NCI-H1105 (cell line): ENCODE measurements around the gene ENAM.
A peak's percentile ranks its signal among the peaks of the same experiment; 100 is the strongest.
"Not testable (repeated sequence)": the region's sequence is repeated elsewhere in the genome, so short reads cannot be mapped to it uniquely, and the experiment has no call there.

Experiments
- DNase-seq: peaks from one replicate; lab custom pipeline; 2025; lab: John Stamatoyannopoulos, UW

ENAM gene

DNA sequence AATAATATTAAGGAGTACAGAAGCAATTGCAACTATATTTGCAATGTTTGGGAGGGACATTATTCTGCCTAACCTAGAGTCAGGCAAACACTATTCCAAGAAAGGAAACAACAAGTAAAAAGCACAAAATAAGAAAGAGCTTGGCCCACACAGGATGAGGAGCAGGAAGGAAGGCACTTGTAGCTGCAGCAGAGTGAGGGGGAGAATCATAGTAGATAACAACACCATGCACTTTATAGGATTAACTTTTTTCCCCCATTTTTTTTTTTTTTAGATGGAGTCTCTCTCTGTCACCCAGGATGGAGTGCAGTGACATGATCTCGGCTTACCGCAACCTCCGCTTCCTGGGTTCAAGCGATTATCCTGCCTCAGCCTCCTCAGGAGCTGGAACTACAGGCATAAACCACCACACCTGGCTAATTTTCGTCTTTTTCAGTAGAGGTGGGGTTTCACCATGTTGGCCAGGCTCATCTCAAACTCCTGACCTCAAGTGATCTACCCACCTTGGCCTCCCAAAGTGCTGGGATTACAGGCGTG is 48.1 kb downstream of the ENAM start:
- DNase-seq = no peak

DNA sequence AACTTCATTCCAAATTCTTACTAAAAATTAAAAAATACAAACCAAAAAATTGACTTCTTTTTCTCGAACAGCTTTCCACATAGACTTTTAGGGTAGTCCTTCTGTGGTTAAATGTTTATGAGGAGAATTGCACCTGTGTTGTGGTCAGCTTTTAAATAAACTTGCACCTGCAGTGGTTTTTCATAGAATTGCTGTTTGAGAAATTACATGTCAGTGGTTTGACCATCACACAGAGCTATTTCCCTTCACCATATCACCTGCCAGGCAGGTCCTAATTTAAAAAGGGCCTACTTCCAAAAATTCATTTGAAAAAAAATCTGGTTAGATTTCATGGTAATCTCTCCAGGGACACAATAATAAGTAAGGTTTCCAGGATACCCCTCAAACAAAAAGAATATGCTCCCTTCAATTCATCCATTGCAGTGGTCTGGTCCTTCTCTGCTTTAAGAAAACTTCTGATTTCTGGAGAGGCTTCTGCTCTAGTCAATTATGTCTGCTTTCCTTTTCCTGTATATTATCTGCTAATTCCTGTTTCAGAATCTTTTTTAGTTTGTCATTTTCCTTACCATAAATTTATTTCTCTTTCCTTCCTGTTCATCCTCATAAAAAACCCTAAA is 49.9 kb downstream of the ENAM start:
- no peak for DNase-seq

DNA sequence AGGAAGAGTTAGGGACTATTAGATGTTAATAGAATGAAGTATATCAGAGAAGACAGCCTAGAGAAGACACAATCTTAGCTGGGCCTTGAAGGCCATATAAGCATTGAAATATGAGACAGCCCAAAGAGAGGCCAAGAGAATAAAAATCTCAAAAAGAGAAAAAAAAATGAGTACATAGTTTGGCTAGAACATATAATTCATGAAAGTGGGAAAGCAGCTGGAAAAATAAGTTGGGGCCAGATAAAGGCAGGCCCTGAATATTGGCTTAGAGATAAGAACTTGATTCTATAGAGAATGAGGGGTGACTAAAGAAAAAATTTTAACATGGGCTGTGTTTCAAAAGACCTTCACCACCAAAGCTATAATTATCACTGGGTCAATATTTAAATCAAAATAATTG is 52.4 kb downstream of the ENAM start:
- DNase-seq = no peak

DNA sequence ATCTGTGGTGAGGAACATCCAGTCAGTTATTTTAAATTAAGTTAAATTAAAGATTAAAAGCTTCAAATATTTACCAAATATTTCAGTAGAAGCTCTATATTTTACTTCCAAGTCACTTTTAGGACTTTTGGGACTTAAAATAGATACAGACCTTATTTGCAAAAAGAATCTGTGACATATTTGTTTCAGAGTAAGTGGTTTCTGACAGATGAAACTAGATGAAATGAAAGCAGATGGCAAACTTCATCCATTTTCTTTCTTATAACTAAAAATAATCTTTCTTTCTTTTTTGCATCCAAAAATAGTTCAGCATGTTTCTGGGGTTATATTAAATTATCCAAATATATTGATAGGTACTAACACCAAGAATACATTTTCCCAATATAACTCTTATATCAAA is 53.2 kb downstream of the ENAM start:
- no peak for DNase-seq

DNA sequence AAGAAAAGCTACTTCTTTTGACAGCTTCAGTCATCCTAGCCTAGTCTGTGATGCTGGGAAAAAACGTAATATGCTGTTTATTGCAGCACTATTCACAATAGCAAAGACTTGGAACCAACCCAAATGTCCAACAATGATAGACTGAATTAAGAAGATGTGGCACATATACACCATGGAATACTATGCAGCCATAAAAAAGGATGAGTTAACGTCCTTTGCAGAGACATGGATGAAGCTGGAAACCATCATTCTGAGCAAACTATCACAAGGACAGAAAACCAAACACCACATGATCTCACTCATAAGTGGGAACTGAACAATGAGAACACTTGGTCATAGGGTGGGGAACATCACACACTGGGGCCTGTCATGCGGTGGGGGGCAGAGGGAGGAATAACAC is 53.6 kb downstream of the ENAM start:
- not testable (repeated sequence) for DNase-seq

DNA sequence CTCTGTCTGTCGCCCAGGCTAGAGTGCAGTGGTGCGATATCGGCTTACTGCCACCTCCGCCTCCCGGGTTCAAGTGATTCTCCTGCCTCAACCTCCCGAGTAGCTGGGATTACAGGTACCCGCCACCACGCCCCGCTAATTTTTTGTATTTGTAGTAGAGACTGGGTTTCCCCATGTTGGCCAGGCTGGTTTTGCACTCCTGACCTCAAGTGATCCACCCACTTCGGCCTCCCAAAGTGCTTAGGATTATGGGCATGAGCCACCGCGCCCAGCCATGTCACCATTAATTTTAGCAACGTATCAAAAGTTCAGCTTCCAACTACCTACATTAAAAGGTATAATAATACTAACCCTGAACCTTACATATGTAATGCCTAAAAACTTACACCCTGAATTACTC is 58.8 kb downstream of the ENAM start:
- DNase-seq = no peak

DNA sequence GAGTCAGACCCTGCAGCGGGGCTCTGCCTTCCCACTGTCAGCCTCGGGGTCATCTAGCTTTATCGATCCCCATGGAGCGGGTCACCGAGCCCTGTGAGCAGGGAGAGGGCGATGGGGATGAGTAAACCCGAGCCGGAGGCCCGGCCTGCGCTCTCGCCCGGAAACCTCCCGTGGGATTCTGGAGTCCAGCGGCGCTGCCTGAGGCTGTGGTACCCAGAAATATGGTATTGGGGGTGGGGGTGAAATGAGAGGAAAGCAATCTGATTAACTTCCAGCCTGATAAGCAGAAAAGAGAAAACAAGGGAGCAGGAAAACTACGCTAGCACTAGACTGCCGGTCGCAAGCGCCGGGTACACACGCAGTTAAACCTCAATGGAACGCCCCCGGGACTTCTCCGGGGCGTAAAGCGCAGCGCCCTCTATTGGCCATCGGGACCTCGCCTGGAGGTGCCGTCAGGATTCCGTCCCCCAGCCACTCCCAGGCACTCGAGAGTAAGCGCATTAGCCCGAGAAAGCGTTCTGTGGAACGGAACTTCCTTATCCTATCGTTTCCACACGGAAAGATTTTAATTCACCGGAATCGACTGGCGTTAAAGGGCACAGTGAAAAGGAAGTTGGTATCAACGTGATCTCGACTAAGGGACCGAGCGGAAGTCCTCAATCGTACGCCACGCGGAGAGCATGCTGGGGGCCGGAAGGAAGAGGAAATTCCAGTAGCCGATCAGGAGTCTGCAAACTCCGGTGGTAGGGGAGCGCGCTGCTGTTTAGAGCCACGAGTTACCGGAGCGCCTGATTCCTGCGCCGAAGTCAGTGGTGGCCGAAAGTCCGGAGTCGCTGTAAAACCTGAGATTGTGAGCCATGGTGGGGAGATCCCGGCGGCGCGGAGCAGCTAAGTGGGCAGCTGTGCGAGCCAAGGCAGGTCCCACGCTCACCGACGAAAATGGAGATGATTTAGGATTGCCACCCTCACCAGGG is 59.6 kb downstream of the ENAM start, which contains the start of gene UTP3:
UTP3 (plus strand) TSS at position 712 of the 974 bp plus-strand sequence; CDS start at position 858, 146 bp downstream.
- DNase-seq = peak; percentile 89

DNA sequence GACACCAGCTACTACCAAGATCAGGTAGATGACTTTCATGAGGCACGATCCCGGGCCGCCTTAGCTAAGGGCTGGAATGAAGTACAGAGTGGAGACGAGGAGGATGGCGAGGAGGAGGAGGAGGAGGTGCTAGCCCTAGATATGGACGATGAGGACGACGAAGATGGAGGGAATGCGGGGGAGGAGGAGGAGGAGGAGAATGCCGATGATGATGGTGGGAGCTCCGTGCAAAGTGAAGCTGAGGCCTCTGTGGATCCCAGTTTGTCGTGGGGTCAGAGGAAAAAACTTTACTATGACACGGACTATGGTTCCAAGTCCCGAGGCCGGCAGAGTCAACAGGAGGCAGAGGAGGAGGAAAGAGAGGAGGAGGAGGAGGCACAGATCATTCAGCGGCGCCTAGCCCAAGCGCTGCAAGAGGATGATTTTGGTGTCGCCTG is 60.3 kb downstream of the ENAM start:
- no peak for DNase-seq

DNA sequence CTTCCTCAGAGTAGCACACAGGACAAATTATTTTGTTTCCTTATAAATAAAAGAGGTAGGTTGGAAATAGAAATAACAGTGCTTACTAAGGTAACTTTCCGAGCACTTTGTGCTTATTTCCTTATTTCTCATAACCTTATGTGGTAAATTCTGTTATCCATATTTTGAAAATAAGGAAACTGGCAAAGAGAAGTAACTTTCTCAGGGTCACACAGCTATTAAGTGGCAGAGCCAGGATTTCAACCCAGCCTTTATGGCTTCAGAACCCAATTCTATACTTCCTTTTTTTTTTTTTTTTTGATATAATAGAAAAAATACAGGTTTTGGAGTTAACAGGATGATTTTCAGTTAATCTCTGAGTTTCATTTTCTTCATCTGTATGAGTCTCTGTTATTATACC is 63.1 kb downstream of the ENAM start:
- no peak for DNase-seq

DNA sequence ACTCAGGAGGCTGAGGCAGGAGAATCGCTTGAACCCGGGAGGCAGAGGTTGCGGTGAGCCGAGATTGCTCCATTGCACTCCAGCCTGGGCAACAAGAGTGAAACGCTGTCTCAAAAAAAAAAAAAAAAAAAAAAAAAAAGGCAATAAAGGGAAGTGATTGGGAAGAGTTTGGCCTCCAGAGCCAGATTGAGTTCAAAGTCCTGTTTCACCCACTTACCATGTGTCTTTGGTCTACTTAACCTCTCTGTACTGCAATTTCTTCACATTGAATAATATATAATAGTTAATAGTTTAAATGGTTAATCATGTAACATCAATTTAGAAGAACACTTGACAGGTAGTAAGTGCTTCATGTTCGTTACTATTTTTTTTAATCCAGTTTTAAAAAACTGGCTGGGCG is 66.1 kb downstream of the ENAM start:
- not testable (repeated sequence) for DNase-seq
